OCI-LY3 (cell line): ENCODE results near the gene AANAT.
A peak's percentile ranks its signal among the peaks of the same experiment; 100 is the strongest.

ENCODE experiments used
- H2AFZ ChIP-seq: fragments of 200-600, 300-600 bp; shearing (Covaris generic); 2 replicates; pipeline ENCODE4 v1.6.0; 2014; ENCODE audit warnings: antibody characterized with exemption, low read depth, low read length
- H3K27ac ChIP-seq: fragments of 200-600, 300-600 bp; sonication (generic); 2 replicates; pipeline ENCODE4 v1.5.1; 2014; ENCODE audit warnings: mild to moderate bottlenecking, low read length, moderate library complexity, mixed read lengths
- H3K27me3 ChIP-seq: fragments of 200-600, 300-600 bp; sonication (generic); 2 replicates; pipeline ENCODE4 v1.6.1; 2014; ENCODE audit warnings: low read depth, low read length, mixed read lengths
- H3K36me3 ChIP-seq: fragments of 200-600, 300-600 bp; sonication (generic); replicated peaks from 2 replicates; pipeline ENCODE3; 2014; ENCODE audit warnings: low read depth, low read length, mixed read lengths
- H3K4me1 ChIP-seq: fragments of 300-600, 200-600 bp; sonication (generic); 2 replicates; pipeline ENCODE4 v1.6.1; 2014; ENCODE audit warnings: low read length, mixed read lengths
- H3K4me2 ChIP-seq: fragments of 200-600, 300-600 bp; sonication (generic); 2 replicates; pipeline ENCODE4 v1.6.1; 2014; ENCODE audit warnings: low read length, mixed read lengths
- H3K4me3 ChIP-seq: fragments of 300-600, 200-600 bp; sonication (generic); 2 replicates; pipeline ENCODE4 v1.5.1; 2014; ENCODE audit warnings: antibody characterized with exemption, mild to moderate bottlenecking, low read length, moderate library complexity
- H3K79me2 ChIP-seq: fragments of 300-600, 200-600 bp; shearing (Covaris generic); 2 replicates; pipeline ENCODE4 v1.6.1; 2014; ENCODE audit warnings: mild to moderate bottlenecking, low read length, mixed read lengths
- H3K9ac ChIP-seq: fragments of 300-600, 200-600 bp; shearing (Covaris generic); 2 replicates; pipeline ENCODE4 v1.6.0; 2014; ENCODE audit warnings: mild to moderate bottlenecking, low read length, moderate library complexity
- H3K9me3 ChIP-seq: fragments of 200-600, 300-600 bp; shearing (Covaris generic); 2 replicates; pipeline ENCODE4 v1.6.1; 2014; ENCODE audit warnings: low read length, mixed read lengths; ENCODE audit not compliant: insufficient read depth
- H4K20me1 ChIP-seq: fragments of 200-600, 300-600 bp; sonication (generic); 2 replicates; pipeline ENCODE4 v1.6.1; 2016; ENCODE audit warnings: low read length, mixed read lengths; ENCODE audit not compliant: insufficient read depth
- EZH2phosphoT487 ChIP-seq: fragments of 200-600 bp; shearing (Covaris generic); IDR thresholded peaks from 2 replicates; pipeline ENCODE4 v1.6.1; 2018; ENCODE audit warnings: antibody characterized with exemption, mixed run types, low read depth
- TF ChIP-seq, protein P1 (sequence below): fragments of 200-600, 300-600 bp; sonication (generic); IDR thresholded peaks from 2 replicates; pipeline ENCODE4 v1.5.1; 2014; ENCODE audit warnings: antibody characterized with exemption, low read length, low read depth

AANAT gene

GRCh38 chr17:76491271-76492122 lies 24.1 kb downstream of the AANAT start:
- Histone ChIP-seq H3K27ac (peak overlapping the region; percentile 62), H3K79me2 (no peaks in the 10 kb centered on the region), H2AFZ (no peak overlapping the region), H3K27me3 (no peaks in the 10 kb centered on the region), H3K4me2 (peak overlapping the region; percentile 81), H4K20me1 (no peaks in the 10 kb centered on the region), H3K36me3 (no peaks in the 10 kb centered on the region), H3K4me1 (peaks cover 33% of the 10 kb centered on the region), H3K9ac (peak overlapping the region; percentile 68; the same call in 1 of the 2 replicates), H3K4me3 (0 out of 2 replicates have a peak overlapping the region, but pooled peaks have one; percentile 57), H3K9me3 (no peaks in the 10 kb centered on the region)
- TF ChIP-seq, protein P1, sequence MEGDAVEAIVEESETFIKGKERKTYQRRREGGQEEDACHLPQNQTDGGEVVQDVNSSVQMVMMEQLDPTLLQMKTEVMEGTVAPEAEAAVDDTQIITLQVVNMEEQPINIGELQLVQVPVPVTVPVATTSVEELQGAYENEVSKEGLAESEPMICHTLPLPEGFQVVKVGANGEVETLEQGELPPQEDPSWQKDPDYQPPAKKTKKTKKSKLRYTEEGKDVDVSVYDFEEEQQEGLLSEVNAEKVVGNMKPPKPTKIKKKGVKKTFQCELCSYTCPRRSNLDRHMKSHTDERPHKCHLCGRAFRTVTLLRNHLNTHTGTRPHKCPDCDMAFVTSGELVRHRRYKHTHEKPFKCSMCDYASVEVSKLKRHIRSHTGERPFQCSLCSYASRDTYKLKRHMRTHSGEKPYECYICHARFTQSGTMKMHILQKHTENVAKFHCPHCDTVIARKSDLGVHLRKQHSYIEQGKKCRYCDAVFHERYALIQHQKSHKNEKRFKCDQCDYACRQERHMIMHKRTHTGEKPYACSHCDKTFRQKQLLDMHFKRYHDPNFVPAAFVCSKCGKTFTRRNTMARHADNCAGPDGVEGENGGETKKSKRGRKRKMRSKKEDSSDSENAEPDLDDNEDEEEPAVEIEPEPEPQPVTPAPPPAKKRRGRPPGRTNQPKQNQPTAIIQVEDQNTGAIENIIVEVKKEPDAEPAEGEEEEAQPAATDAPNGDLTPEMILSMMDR, result no peak
- TF ChIP-seq EZH2phosphoT487, result no peak

DNA sequence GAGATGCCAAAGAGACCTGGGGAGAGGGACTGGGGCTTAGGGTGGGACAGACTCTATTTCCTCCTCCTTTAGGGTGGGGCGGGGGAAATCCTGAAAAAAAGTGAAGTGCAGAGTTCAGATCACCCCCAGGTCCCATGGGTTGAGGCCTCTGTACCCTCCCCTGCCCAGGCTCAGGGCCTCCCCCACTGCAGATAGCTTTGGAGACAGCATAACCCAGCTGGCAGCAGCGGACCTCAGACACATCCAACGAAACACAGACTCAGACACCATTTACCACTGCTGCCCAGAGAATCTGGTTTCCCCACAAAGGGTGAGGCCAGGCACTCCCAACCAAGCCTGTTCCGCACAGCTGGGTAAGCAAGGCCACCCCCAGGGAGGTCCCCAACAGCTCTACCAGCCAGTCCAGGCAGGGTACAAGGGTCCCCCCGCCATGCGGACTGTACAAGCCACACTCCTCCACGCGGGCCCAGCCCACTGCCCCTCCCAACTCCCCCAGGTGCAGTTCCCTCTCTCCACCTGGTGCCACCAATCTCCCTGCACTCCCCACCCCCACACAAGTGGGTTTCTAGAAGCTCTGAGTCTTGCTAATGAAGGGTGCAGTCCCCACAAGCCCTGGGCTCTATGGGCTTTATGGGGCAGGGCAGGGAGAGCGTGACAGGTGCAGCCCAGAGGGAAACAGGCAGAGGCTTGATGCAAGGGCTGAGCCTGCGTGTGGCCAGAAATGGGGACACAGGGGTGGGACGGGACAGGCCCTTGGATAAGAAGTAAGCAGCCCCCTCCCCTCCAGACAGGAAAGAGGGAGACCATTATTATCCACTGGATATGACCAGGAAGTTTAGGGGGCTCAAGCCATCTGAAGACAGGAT lies 25.0 kb downstream of the AANAT start:
- Histone ChIP-seq H3K4me1 (peaks cover 33% of the 10 kb centered on the region), H3K4me2 (peak overlapping the region; percentile 81), H3K36me3 (no peaks in the 10 kb centered on the region), H2AFZ (no peak overlapping the region), H4K20me1 (no peaks in the 10 kb centered on the region), H3K9me3 (no peaks in the 10 kb centered on the region), H3K27ac (peak overlapping the region; percentile 62), H3K79me2 (peaks cover 3% of the 10 kb centered on the region), H3K4me3 (peak overlapping the region; percentile 57), H3K27me3 (no peaks in the 10 kb centered on the region), H3K9ac (peak overlapping the region; percentile 68)
- TF ChIP-seq EZH2phosphoT487, result no peak
- TF ChIP-seq, protein P1, result no peak

GRCh38 chr17:76492989-76493501 lies 25.6 kb downstream of the AANAT start:
- Histone ChIP-seq H3K27me3 (no peaks in the 10 kb centered on the region), H3K27ac (peak overlapping the region; percentile 62), H3K9ac (peak overlapping the region; percentile 68), H3K9me3 (no peaks in the 10 kb centered on the region), H4K20me1 (no peaks in the 10 kb centered on the region), H3K4me2 (peak overlapping the region; percentile 81), H3K36me3 (peaks cover 4% of the 10 kb centered on the region), H3K79me2 (peaks cover 9% of the 10 kb centered on the region), H3K4me1 (peaks cover 37% of the 10 kb centered on the region), H2AFZ (no peak overlapping the region), H3K4me3 (peak overlapping the region; percentile 57)
- TF ChIP-seq, protein P1, result no peak
- TF ChIP-seq EZH2phosphoT487, result no peak
